ENCODE data around the gene NFAT5. TPM values are rescaled to one million over a fixed set of nuclear protein-coding genes. Genes with fewer than 3 reads are reported as not detected.

The NFAT5 gene
- total RNA-seq, 1 experiment from 2014 or later: 38.2 TPM

GRCh38 chr16:69561901-69562300 lies 3.9 kb upstream of the NFAT5 start:
- H3K27me3 ChIP-seq (ENCODE audit: insufficient read depth, low read depth): no peaks in the 10 kb centered on the region
- ChIA-PET POLR2A (ENCODE audit: unreplicated experiment) (no interaction called here), CTCF (no interaction called here)
- H3K4me1 ChIP-seq (replicated peaks; ENCODE audit: insufficient read depth): peaks cover 30% of the 10 kb centered on the region
- TF ChIP-seq CTCF (conservative IDR thresholded peaks at IDR 0.05): no peak
- TF ChIP-seq EZH2 (IDR thresholded peaks at IDR 0.05; ENCODE audit: low read depth): no peak
- no peaks in the 10 kb centered on the region for H3K9me3 ChIP-seq (ENCODE audit: insufficient read depth, low read depth)
- peaks cover 26% of the 10 kb centered on the region for H3F3A ChIP-seq (ENCODE audit: insufficient read depth, low read depth)
- no TSS peak for BruUV-seq (replicated peaks)
- intact Hi-C loops (cut with micrococcal nuclease; ENCODE audit: unreplicated experiment): loop anchor here (10.0 kb wide), 1 partner anchor 137 kb away; the partner anchor contains the start of gene CYB5B
- H3K36me3 ChIP-seq (ENCODE audit: low read depth): no peaks in the 10 kb centered on the region
- peak overlapping the region; percentile 42 for H3K27ac ChIP-seq
- H3K9me2 ChIP-seq (ENCODE audit: insufficient read depth): no peaks in the 10 kb centered on the region
- H4K20me1 ChIP-seq (ENCODE audit: insufficient read depth): no peaks in the 10 kb centered on the region
- H3K4me3 ChIP-seq: no peak overlapping the region
- DNase-seq: peak in 1 of 2 experiments; percentile 58
- H2AFZ ChIP-seq: no peak overlapping the region
- peaks cover 38% of the 10 kb centered on the region for H3K79me2 ChIP-seq (ENCODE audit: low read depth)
- 0 out of 2 replicates have a peak overlapping the region, but pooled peaks have one; percentile 11 for H3K4me2 ChIP-seq

- no TSS peak for BruUV-seq (replicated peaks)
- Histone ChIP-seq H4K20me1 (ENCODE audit: insufficient read depth) (peaks cover 9% of the 10 kb centered on the region), H3K27ac (peak overlapping the region; percentile 88; the same call in 1 of the 2 replicates), H2AFZ (no peak overlapping the region), H3K79me2 (ENCODE audit: low read depth) (peaks cover 47% of the 10 kb centered on the region), H3K4me2 (no peak overlapping the region), H3K4me1 (replicated peaks; ENCODE audit: insufficient read depth) (peaks cover 33% of the 10 kb centered on the region), H3K9me3 (ENCODE audit: insufficient read depth, low read depth) (no peaks in the 10 kb centered on the region), H3K4me3 (no peak overlapping the region), H3F3A (ENCODE audit: insufficient read depth, low read depth) (peaks cover 35% of the 10 kb centered on the region), H3K27me3 (ENCODE audit: insufficient read depth, low read depth) (no peaks in the 10 kb centered on the region), H3K36me3 (ENCODE audit: low read depth) (no peaks in the 10 kb centered on the region), H3K9me2 (ENCODE audit: insufficient read depth) (no peaks in the 10 kb centered on the region)
- TF ChIP-seq CTCF (conservative IDR thresholded peaks at IDR 0.05) (no peak), EZH2 (IDR thresholded peaks at IDR 0.05; ENCODE audit: low read depth) (no peak)
- ChIA-PET POLR2A (ENCODE audit: unreplicated experiment) (no interaction called here), CTCF (no interaction called here)
- intact Hi-C loops (cut with micrococcal nuclease; ENCODE audit: unreplicated experiment): loop anchor here (10.0 kb wide), 1 partner anchor 138 kb away; the partner anchor contains the start of gene CYB5B
- DNase-seq: no peak
Observed at GRCh38 chr16:69562813-69563212, 3.0 kb upstream of the NFAT5 start.

GRCh38 chr16:69563605-69564580 lies 1.9 kb upstream of the NFAT5 start:
- Histone ChIP-seq H3K27ac (peak overlapping the region; percentile 88), H3K36me3 (ENCODE audit: low read depth) (peaks cover 11% of the 10 kb centered on the region), H3K79me2 (ENCODE audit: low read depth) (peaks cover 58% of the 10 kb centered on the region), H3K4me3 (peak overlapping the region; percentile 79), H3K9me2 (ENCODE audit: insufficient read depth) (no peaks in the 10 kb centered on the region), H2AFZ (peak overlapping the region; percentile 65), H3K9me3 (ENCODE audit: insufficient read depth, low read depth) (no peaks in the 10 kb centered on the region), H3K4me1 (replicated peaks; ENCODE audit: insufficient read depth) (peaks cover 44% of the 10 kb centered on the region), H3K4me2 (peak overlapping the region; percentile 96), H3F3A (ENCODE audit: insufficient read depth, low read depth) (peaks cover 32% of the 10 kb centered on the region), H3K27me3 (ENCODE audit: insufficient read depth, low read depth) (no peaks in the 10 kb centered on the region), H4K20me1 (ENCODE audit: insufficient read depth) (peaks cover 20% of the 10 kb centered on the region)
- peak; percentile 14 to 71 for DNase-seq
- ChIA-PET POLR2A (ENCODE audit: unreplicated experiment) (interaction anchor here (0.6 kb wide), 1 partner anchor 50 kb away, joined by 5 read pairs; no protein-coding TSS in a partner anchor), CTCF (interaction anchor here (0.9 kb wide), 1 partner anchor 24 kb away, joined by 3 read pairs; no protein-coding TSS in a partner anchor)
- intact Hi-C loops (cut with micrococcal nuclease; ENCODE audit: unreplicated experiment): loop anchor here (10.0 kb wide), 1 partner anchor 139 kb away; the partner anchor contains the start of gene CYB5B
- TF ChIP-seq EZH2 (IDR thresholded peaks at IDR 0.05; ENCODE audit: low read depth): no peak
- TF ChIP-seq CTCF (conservative IDR thresholded peaks at IDR 0.05): no peak
- BruUV-seq (replicated peaks): no TSS peak

Measured in PC-9 (cell line).